Renal cortical epithelial cell (primary cell): ENCODE data around the gene HRH4. TPM values are rescaled to one million over a fixed set of nuclear protein-coding genes. Genes with fewer than 3 reads are reported as not detected.
A peak's percentile ranks its signal among the peaks of the same experiment; 100 is the strongest.

Experiments used
- DNase-seq: peaks from one replicate; pipeline ENCODE4 v3.0.0-alpha.2; 2011; ENCODE audit warnings: low read depth
- total RNA-seq: library from RNA; depleted of rRNA; stranded (reverse); fragments of >200 nt; gene quantifications from 2 replicates; pipeline ENCODE4 v1.2.3, GENCODE V29; 2014

HRH4 gene
- total RNA-seq, 1 donor from 2014 or later, result 0.05 TPM

DNA sequence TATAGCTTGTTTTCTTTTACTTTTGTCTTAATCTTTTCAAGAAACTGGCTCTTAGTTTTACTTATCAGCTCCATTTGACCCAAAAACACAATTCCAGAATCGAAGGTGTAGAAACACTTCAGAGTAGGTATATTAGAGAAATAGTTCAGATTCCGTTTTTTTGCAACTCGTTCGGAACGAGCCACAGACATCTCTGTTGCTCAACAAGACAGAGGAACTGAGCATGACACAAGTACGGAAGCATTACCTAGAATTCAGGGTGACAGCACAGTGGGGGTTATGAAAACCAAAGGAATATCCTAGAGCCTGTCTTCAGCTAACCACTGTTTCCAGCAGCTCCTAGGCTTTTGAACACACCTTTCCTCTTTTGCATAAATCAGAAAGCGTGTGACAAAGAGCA lies 5.0 kb downstream of the HRH4 start:
- DNase-seq, result no peak

DNA sequence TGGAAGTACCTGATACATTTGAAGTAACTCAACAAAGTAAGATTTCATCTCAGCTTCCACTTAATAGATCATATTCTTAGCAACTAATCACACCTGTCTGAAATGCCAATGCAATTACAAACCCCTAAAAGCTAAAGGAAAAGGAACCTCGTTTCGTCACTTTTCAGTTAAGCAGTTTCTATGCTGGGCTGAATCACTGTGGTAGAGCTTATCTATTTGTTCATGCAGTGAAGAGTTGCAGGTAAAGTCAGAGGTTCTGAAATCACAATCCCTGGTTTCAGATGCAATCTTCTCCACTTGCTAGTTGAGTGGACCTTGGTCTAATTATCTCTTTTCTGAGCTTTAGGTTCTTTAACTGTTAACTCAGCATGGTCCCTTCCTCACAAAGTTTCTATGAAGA lies 6.3 kb downstream of the HRH4 start:
- no peak for DNase-seq

DNA sequence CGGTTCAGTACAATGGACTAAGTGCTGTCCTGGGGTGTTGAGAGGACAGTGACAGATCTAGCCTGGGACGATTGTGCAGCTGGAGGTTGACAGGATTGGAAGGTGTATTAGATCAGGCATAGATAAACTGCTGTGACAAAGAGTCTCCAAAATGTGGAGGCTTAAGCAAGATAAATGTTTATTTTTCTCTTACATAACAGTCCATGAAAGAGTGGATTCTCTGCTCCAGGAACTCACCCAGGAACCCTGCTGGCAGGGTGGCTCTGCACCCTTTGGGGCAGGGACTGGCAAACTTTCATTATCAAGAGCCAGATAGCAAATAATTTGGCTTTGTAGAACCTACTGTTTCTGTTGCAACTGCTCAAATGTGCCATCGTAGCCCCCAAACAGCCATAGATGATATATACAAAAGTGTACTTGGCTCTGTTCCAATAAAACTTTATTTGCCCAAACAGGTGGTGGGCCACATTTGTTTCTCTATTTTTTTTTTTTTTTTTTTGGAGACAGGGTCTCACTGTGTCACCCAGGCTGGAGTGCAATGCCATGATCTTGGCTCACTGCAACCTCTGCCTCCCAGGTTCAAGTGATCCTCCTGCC lies 9.7 kb downstream of the HRH4 start:
- DNase-seq, result no peak

DNA sequence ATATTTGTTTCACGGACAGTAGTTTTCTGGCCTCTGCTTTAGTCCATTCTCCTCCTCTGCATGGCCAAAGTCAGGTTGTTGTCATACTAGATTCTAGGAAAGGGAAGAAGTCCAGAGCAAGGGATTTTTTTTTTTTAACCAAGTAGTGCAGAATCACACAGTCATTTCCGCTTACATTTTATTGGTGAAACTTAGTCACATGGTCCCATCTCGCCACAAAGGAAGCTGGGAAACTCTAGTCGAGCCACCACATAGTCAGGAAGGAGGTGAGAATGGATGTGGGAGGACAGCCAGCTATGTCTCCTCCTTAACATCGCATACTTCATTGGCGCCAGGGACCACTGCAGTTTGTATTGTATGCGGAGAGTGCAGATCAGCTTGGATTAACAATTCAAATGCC lies 10.4 kb downstream of the HRH4 start:
- DNase-seq, result no peak

DNA sequence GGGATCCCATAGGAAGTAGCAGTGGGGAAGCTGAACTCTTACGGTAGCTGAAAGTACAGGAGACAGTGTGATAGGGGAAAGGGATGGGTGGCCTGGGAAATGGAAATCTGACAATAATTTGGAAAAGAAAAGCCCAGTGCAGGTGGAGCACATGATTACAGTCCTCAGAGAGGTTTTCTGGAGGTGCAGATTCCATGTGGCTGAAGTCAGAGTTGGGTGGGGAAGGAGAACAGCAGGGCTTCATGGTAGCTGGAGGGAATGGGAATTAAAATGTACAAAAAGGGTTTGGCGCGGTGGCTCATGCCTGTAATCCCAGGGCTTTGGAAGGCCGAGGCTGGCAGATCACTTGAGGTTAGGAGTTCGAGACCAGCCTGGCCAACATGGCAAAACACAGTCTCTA lies 12.2 kb downstream of the HRH4 start:
- no peak for DNase-seq

DNA sequence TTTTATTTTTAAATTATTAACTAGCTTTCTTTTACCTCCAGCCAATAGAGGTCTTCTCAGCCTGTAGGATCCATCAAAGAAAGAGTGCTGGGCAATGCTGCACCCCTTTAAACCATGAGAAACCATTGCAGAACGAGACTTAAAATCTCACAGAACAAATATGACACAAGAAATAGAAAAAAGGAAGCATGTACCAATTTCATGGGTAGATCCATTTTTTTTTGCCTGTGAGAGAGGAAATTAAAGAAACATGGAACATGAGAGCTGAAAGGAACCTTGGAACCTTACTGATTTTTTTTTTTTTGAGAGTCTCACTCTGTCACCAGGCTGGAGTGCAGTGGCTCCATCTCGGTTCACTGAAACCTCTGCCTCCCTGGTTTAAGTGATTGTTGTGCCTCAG lies 14.0 kb downstream of the HRH4 start:
- no peak for DNase-seq

DNA sequence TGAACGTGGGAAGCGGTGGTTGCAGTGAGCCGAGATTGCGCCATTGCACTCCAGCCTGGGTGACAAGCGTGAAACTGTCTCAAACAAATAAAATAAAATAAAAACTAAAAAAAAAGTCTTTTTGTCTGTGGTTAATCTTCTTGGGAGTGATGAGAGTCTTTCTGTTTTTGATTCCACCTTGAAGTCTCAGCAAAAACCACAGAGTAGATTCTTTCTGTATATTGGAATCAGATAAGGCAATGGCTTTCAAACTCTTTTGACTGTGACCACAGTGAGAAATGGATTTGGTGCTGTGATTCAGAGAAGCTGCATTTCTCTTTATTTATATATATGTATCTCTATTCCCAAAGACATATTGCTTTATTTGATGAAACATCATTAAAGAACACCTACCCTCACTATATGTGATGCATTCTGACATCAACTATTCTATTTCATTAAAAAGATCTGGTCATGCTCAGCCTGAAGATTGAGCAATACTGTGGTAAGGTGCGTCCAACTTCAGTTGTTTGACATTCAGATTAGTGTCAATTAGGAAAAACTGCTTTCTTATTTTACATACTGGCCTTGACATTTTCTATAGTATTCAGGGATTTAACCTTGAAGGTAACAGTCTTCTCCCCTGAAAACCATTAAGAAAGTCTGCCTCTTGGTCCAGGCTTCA lies 15.6 kb downstream of the HRH4 start:
- DNase-seq, result no peak

DNA sequence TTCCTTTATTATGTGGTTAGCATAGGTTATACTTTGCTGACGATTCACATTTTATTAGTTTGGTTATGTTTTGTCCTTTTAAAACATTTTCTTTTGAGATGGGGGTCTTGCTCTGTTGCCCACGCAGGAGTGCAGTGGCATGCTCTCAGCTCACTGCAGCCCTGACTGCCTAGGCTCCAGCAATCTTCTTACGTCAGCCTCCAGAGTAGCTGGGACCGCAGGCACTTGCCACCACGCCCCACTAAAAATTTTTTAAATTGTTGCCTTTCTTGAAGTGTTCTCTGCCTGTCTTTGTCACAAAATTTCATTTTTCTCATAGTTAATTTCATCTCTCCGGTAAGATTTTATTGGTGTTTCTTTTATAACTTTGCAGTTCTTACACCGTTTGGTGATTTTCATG lies 18.9 kb downstream of the HRH4 start:
- DNase-seq, result no peak

DNA sequence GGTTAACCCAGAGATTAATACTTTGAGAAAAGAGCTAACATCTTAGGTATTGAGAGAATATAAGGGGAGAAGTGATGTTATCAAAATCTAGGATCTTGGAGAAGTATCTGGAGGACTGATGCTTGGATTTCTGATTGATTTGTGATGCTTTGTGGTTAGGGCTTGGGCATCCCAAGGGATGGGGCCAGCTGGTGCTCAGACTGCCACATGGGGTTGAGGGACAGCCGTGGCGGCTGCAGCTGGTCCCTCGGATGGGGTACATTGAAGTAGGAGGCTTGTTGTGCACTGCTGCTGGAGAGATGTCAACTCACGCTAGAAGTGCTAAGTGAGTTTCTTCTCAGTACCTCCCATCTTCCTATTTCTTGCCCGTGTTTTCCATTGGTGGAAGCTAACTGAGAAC lies 22.4 kb downstream of the HRH4 start:
- no peak for DNase-seq

DNA sequence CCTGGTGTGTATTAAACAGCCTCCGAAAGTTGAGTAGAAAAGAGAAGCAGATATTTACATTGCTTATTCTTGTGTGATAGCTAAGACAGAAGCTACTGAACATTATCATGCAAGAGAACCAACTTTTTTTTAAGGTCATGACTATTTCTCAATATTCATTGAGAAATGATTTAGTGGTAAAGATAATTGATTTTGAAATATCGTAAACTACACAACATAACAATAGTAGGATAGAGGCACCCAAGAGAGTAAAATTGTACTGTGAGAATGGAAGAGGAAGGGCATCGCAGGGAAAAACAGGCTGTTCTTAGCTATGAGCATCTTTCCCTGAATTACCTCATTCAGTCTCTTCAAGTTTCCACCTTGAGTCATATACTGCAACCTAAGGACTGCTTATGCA lies 25.2 kb downstream of the HRH4 start:
- no peak for DNase-seq

DNA sequence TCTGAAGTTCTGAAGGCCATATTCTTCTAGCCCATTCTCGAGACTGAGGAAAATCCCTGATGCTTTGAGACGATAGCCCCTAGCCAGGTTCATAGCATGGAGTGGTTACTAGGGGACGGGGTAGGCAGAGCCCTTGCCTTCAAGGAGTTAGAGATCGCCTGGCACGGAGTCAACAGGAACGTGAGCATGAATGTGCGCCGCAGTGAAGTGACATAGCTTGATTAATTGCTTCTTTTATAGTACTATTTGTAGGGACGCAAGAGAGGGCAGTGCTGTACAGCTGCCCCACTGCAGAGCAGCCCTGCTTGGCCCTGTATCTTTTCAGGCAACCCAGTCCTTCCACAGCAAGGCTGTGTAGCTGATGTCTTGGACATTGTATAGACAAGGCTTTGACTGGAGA lies 26.2 kb downstream of the HRH4 start:
- DNase-seq, result no peak

DNA sequence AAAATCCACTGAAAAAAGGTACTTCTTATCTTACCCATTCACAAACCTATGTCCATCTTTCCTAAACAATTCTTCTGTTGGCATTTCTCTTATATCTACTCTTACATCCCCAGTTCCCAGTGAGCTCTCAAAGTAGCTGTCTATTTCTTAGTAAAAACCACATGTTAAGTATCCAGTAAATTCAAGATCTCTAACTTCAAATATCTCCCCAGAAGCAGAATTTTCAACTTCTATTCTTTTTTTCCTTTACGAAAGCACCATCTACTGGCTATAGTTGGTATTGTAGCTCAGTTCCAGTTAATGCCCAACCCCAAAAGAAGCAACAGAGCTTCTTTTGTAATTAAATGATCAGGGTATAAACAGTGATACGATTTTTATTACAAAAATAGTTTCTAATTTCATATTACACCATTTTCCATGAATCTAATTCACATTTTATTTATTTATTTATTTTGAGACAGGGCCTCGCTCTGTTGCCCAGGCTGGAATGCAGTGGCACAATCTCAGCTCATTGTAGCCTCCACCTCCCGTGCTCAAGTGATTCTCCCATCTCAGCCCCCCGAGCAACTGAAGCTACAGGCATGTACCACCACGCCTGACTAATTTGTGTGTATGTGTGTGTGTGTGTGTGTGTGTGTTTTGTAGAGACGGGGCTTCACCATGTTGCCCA lies 28.5 kb downstream of the HRH4 start:
- peak; percentile 44 for DNase-seq

DNA sequence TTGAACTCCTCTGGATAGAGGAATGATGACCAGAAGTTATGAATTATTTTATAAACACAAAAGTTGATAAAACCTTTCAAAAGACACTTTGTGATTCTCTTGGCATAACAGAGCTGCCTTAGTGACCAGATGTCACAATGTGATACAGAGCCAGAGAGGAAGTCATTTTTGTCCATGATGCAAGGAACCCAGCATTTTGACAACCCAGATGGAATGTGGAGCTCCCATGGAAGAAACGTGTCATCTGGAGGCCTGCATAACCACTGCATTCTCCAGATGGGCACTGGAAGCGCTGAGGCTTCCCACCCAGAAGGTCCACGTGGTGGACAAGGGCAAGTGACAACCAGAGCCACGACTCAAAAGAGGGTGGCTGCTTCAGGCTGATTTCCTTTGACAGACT lies 30.1 kb downstream of the HRH4 start:
- no peak for DNase-seq

DNA sequence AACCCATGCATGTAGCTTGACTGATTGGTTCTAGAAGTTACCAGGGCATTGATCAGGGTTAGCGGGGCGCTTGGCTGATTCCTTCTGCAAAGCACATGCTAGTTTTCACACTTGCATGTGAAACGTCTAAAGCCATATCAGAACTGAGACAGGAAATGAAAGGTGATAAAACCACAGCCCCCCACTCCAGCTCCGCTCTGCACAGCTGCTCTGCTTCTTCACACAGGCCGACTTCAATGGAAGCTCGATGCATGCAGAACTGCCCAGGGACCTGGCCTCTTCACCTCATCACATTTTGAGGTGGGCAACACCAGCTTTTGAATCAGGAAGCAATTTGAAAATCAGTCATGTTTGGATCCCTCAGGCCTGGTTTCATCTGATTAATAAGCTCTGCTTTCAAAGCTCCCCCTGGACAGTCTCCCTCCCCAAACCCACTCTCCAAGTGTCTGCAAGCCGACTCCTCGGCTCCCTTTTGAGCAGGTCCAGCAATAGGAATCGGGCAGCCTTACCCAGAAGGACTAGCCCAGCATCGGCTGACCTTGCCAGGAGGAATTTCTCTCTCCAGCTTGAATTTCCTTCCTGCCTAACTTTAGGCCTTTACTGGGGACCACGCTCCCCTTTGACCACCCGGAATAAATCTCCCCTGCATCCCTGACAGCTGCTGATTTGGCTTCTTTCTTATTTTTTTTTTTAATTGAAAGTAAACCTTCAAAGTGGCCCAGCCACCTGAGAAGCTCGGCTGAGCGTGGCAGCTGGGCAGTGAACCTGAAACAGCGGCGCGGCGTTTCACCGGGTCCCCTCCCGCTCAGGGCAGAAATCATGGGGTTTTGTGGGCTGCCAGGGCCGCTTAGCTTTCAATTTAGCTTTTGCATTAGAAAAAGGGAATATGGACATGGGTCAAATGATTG lies 31.7 kb downstream of the HRH4 start:
- peak; percentile 12 for DNase-seq

DNA sequence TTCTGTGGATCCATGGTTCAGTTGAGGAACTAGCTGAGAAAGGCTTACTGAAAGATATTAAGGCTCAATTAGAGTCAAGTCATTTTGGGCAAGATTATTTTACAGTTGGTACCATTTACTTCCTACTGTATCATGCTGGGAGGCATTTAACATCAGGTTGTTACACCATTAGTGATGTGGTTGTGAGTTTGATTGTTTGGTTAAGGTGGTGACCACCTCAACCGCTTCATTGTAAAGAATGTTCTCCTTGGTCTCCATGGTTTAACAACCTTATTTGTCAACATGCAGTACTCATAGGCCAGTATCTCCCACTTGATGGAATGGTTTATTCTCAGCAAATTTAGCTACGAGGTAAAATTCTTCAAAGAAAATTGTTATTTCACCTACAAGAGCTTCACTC lies 34.1 kb downstream of the HRH4 start:
- no peak for DNase-seq

DNA sequence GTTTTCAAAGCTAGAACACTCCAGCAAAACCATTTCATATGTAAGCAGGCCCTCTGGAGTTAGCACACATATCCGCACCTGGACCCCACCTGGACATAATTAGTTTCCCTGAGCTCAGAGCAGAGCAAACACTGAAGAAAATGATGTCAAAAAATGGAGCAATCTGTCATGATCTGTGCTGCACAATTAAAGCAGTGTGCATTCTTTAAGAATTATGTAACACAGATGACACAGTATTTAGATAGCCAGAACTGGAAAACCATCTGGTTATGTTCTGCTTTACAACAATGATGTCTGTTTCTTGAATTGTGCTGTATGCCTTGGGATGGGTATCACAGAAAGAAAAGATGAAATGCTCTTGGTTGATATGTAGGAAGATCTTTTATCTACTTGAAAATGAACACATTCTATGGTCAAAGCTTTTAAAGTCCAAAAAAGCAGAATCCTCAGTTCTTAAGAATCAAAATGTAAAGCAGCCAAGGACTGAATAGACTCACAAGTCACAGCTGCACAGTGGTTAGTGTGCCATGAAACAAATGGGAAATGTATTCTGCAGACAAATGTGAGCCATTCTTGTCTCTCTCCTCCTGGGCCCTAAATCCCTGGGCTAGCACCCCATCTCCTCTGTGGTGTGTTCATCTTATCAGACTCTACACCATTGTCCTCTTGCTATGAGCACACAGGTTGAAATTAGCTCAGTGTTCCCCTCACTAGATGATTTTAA lies 36.8 kb downstream of the HRH4 start:
- no peak for DNase-seq

DNA sequence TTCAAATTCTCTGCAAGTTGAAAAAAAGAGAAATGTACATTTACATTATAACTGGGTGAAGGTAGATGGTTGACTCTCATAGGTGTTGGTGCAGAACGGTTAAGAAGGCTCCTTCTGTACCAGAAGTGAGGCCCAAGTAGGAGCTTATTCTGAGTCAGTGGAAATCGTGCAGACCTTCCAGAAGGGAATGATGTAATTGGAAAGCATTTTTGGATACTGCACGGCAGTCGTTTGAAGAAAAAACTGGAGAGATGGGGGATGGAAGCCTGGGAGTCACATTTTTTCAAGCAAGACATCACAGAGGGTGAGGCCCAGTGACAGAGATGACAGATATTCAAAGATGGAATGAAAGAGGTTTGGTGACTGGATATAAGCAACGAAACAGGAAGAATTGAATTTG lies 39.4 kb downstream of the HRH4 start:
- DNase-seq, result no peak

DNA sequence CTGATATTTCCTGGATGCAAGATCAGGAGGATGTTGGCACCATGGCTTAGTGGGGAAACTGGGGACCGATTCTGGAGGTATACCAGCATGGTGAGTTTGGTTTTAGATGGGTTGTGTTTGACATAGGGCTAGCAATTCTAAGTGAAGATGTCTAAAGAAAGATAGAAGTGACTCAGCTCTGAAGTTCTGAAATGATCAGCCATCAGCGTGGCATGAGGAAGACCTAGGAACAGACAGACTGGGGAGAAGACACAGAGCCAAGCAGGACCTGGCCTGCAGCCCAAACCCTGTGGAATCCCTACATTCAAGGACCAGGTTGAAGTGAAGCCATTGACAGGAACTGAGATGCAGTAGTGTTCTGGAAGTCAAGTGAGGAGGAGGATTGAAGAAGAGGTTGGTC lies 39.8 kb downstream of the HRH4 start:
- no peak for DNase-seq

DNA sequence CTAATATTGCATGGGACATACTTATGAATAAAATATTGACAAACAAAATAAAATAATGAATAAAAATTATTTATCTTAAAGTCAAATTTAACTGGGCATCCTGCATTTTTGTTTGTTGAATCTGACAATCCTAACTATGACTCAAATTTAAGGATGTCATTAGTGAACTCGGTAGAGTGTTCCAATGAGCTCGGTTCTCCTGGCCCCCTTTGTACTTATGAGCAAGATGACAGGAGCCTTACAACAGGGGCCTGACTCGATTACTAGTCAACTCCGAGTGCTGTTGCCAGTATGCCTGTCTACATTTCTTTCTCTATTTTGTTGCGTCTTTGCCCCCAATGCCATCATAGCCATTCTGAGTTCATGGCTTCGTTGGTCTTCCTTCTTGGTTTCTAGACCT lies 40.3 kb downstream of the HRH4 start:
- DNase-seq, result no peak

DNA sequence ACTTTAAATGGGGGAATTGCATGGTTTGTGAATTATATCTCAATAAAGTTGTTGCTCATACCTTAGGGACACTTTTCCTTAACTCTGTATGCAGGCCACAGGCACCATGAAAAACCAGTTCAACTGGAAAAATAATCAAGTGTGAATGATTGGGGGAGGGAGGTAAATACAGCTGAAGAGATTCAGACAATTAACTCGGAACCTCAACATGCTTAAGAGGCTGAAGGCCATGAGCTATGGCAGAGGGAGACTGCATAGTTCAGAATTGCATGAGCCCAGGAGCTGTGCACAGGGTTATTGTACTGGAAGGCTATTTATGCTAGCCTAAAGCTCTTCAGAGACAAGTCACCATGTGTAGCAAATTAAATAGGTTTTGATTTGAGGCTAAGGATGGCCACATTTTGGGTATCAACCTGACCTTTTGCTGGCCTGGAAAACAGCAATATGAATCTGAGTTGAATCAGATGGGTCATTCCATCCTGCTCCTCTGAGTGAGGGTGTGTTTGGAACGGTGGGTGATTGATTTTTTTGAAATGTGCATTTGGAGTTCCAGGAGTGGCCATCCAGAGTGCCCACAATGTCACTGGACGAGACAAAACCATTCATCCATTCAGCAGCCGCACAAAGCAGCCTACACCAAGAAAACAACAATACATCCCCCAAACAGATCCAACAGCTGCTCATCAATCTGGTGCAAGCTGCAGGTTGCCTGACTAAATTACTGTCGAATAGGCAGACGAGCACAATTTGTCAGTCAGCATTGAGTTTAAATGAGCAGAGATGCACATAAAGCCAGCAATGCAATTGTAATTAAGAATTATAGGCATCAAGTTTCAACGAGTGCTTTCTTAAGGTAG lies 42.5 kb downstream of the HRH4 start:
- DNase-seq, result peak; percentile 29

DNA sequence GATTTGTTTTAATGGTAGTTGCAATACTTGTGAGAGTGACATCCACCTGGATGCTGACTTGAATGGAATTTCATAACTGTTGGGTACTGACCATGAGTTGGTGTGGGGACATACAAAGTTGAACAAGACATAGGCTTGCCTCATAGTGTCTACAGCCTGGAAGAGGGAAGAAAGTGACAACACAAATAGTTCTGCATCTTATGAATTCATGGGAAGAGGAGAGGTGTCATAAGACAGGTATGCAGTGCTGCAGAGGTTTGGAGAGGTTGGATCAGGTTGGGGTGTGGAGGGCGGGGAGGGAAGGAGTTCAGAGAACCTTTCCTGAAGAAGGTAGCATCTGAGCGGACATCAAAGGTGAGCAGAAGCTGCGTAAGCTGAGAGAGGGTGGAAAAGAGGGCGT lies 44.0 kb downstream of the HRH4 start:
- no peak for DNase-seq
